ENCODE measurements around the gene CD200.

- TF ChIP-seq SMAD4 (CRISPR knock-in tag; IDR thresholded peaks at IDR 0.05) (no peak), RELA (CRISPR knock-in tag; IDR thresholded peaks at IDR 0.05; ENCODE audit: borderline replicate concordance) (no peak)
These were observed 18.9 kb downstream of the CD200 start for GRCh38 chr3:112351823-112352222.

Data from WTC11 (cell line).